HepG2 (cell line): ENCODE data around the gene RUSC1. TPM values are rescaled to one million over a fixed set of nuclear protein-coding genes. Genes with fewer than 3 reads are reported as not detected.

Source experiments
- CAMTA2 ChIP-seq: sonication (generic); formaldehyde crosslinking; IDR thresholded peaks from 2 replicates; pipeline ENCODE4 v1.4.0; 2020; ENCODE audit warnings: mild to moderate bottlenecking, missing genetic modification reagents, borderline replicate concordance
- KDM4B ChIP-seq: sonication (generic); formaldehyde crosslinking; IDR thresholded peaks from 2 replicates; pipeline ENCODE4 v1.4.0; 2020; ENCODE audit warnings: missing genetic modification reagents
- MED13 ChIP-seq: sonication (generic); formaldehyde crosslinking; IDR thresholded peaks from 2 replicates; pipeline ENCODE4 v1.5.0; 2020; ENCODE audit warnings: missing genetic modification reagents
- NFRKB ChIP-seq: fragments of 450-650 bp; IDR thresholded peaks from 2 replicates; pipeline ENCODE4 v1.6.1; 2017
- RAD51 ChIP-seq: fragments of 450-650 bp; IDR thresholded peaks from 2 replicates; pipeline ENCODE4 v1.6.1; 2016; ENCODE audit warnings: borderline replicate concordance
- YEATS4 ChIP-seq: sonication (generic); formaldehyde crosslinking; IDR thresholded peaks from 2 replicates; pipeline ENCODE4 v1.4.0; 2020; ENCODE audit warnings: missing genetic modification reagents, borderline replicate concordance
- ZBTB3 ChIP-seq: sonication (generic); formaldehyde crosslinking; IDR thresholded peaks from 2 replicates; pipeline ENCODE4 v1.4.0; 2020; ENCODE audit warnings: low read depth, mild to moderate bottlenecking, moderate library complexity, missing genetic modification reagents, borderline replicate concordance
- ZBTB8A ChIP-seq: sonication (generic); formaldehyde crosslinking; IDR thresholded peaks from 2 replicates; pipeline ENCODE4 v1.4.0; 2020; ENCODE audit warnings: mild to moderate bottlenecking, low read depth, missing genetic modification reagents, borderline replicate concordance
- ZNF75D ChIP-seq: sonication (generic); formaldehyde crosslinking; IDR thresholded peaks from 2 replicates; pipeline ENCODE4 v1.8.1; 2023; ENCODE audit warnings: missing genetic modification reagents, mild to moderate bottlenecking, borderline replicate concordance
- ZNF788 ChIP-seq: sonication (generic); formaldehyde crosslinking; IDR thresholded peaks from 2 replicates; pipeline ENCODE4 v1.5.0; 2020; ENCODE audit warnings: mild to moderate bottlenecking, missing genetic modification reagents, borderline replicate concordance
- polyA plus RNA-seq, 8 experiments: library from polyadenylated mRNA; depleted of rRNA in 3 of 8; stranded (reverse) in 7 of 8; unstranded in 1 of 8; fragments of >200 nt; fragmentation: Illumina TruSeq in 4 of 8; extraction: Trizol in 4 of 8; gene quantifications; 2 replicates each; pipeline versions ENCODE4 v1.2.1 to v1.2.3, GENCODE V29; 2011 to 2016; ENCODE audit warnings: low read depth in 4 of 8, missing spikeins in 1 of 8, mixed read lengths in 1 of 8; ENCODE audit not compliant: insufficient read depth in 1 of 8
- total RNA-seq, 5 experiments: library from RNA; depleted of rRNA; stranded (reverse); fragments of >200 nt; fragmentation: Illumina TruSeq; extraction: Trizol; gene quantifications; 2 replicates each; pipeline ENCODE4 v1.2.3, GENCODE V29; 2016; ENCODE audit warnings: low read depth in 1 of 5
- TF ChIP-seq, protein P1 (sequence below): sonication (generic); formaldehyde crosslinking; IDR thresholded peaks from 2 replicates; pipeline ENCODE4 v1.4.0; 2020; ENCODE audit warnings: missing genetic modification reagents
- TF ChIP-seq, protein P2 (sequence below): sonication (generic); formaldehyde crosslinking; IDR thresholded peaks from 2 replicates; pipeline ENCODE4 v1.5.0; 2020; ENCODE audit warnings: mild to moderate bottlenecking, missing genetic modification reagents
- TF ChIP-seq, protein P3 (sequence below): sonication (generic); formaldehyde crosslinking; IDR thresholded peaks from 2 replicates; pipeline ENCODE4 v1.8.1; 2023; ENCODE audit warnings: mild to moderate bottlenecking, missing genetic modification reagents, borderline replicate concordance
- TF ChIP-seq, protein P4 (sequence below): IDR thresholded peaks from 2 replicates; pipeline ENCODE4 v1.6.1; 2012; ENCODE audit warnings: low read length, improper control_type of control experiment
- TF ChIP-seq, protein P5 (sequence below): fragments of 450-650 bp; IDR thresholded peaks from 2 replicates; pipeline ENCODE4 v1.6.1; 2017; ENCODE audit warnings: mild to moderate bottlenecking
- TF ChIP-seq, protein P6 (sequence below): sonication (generic); formaldehyde crosslinking; IDR thresholded peaks from 2 replicates; pipeline ENCODE4 v1.8.1; 2023; ENCODE audit warnings: mild to moderate bottlenecking, missing genetic modification reagents

Gene RUSC1
- total and polyA plus RNA-seq, 2 of the 13 experiments (the other 11 are each of a cell fraction or from before 2014, with no cell fraction given) = 18.7 to 20.4 TPM

DNA sequence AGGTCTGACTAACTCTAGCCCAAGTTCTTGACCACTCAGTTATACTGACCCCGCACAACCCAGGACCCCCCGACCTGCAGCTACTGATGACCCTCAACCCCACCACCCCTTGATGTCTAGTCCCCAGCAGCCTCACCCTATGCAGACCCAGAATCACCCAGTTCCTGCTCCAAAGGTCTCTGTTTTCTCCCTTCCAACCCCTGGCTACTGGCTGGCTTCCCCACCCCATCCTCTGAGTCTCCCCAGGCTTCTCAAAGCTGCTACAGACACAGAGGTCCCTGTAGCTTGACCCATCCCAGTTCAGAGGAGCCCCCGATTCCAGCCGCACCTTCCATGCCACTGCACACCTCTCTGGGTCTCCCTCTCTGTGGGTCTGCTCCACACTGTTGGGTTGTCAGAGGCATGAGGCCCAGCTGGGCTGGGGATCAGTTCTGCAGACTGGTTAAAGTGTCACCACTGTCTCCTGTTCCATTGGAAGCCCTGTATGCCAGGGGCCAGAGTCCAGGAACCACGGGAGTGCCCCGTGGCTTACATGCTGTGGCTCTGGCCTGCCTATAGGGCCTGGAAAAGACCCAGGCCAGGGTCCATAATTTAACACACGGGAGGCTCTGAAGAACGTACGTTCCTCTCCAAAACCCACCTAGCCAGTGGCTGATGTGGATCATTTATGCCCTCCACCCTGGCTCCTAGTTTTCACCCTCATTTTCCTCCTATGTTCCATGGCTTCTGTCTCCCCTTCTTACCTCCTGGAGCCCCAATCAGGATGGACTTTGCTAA is 20.0 kb upstream of the RUSC1 start (continued):
- TF ChIP-seq, protein P1, sequence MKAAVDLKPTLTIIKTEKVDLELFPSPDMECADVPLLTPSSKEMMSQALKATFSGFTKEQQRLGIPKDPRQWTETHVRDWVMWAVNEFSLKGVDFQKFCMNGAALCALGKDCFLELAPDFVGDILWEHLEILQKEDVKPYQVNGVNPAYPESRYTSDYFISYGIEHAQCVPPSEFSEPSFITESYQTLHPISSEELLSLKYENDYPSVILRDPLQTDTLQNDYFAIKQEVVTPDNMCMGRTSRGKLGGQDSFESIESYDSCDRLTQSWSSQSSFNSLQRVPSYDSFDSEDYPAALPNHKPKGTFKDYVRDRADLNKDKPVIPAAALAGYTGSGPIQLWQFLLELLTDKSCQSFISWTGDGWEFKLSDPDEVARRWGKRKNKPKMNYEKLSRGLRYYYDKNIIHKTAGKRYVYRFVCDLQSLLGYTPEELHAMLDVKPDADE (CRISPR knock-in tag) = no peak
- TF ChIP-seq, protein P2, sequence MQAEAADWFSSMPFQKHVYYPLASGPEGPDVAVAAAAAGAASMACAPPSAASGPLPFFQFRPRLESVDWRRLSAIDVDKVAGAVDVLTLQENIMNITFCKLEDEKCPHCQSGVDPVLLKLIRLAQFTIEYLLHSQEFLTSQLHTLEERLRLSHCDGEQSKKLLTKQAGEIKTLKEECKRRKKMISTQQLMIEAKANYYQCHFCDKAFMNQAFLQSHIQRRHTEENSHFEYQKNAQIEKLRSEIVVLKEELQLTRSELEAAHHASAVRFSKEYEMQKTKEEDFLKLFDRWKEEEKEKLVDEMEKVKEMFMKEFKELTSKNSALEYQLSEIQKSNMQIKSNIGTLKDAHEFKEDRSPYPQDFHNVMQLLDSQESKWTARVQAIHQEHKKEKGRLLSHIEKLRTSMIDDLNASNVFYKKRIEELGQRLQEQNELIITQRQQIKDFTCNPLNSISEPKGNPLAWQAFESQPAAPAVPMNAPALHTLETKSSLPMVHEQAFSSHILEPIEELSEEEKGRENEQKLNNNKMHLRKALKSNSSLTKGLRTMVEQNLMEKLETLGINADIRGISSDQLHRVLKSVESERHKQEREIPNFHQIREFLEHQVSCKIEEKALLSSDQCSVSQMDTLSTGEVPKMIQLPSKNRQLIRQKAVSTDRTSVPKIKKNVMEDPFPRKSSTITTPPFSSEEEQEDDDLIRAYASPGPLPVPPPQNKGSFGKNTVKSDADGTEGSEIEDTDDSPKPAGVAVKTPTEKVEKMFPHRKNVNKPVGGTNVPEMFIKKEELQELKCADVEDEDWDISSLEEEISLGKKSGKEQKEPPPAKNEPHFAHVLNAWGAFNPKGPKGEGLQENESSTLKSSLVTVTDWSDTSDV (CRISPR knock-in tag) = no peak
- TF ChIP-seq KDM4B (CRISPR knock-in tag) = peak; percentile 90
- peak; percentile 36; the same call in 1 of the 2 replicates for TF ChIP-seq ZBTB3 (CRISPR knock-in tag)
- TF ChIP-seq NFRKB = no peak
- TF ChIP-seq YEATS4 (CRISPR knock-in tag) = peak; percentile 83; the same call in 1 of the 2 replicates
- TF ChIP-seq, protein P3, sequence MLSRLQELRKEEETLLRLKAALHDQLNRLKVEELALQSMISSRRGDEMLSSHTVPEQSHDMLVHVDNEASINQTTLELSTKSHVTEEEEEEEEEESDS = no peak
- TF ChIP-seq ZNF75D (CRISPR knock-in tag) = no peak
- no peak for TF ChIP-seq MED13 (CRISPR knock-in tag)
- no peak for TF ChIP-seq RAD51
- TF ChIP-seq ZNF788 (CRISPR knock-in tag) = peak; percentile 92; the same call in 1 of the 2 replicates
- no peak for TF ChIP-seq CAMTA2 (CRISPR knock-in tag)
- TF ChIP-seq, protein P4, sequence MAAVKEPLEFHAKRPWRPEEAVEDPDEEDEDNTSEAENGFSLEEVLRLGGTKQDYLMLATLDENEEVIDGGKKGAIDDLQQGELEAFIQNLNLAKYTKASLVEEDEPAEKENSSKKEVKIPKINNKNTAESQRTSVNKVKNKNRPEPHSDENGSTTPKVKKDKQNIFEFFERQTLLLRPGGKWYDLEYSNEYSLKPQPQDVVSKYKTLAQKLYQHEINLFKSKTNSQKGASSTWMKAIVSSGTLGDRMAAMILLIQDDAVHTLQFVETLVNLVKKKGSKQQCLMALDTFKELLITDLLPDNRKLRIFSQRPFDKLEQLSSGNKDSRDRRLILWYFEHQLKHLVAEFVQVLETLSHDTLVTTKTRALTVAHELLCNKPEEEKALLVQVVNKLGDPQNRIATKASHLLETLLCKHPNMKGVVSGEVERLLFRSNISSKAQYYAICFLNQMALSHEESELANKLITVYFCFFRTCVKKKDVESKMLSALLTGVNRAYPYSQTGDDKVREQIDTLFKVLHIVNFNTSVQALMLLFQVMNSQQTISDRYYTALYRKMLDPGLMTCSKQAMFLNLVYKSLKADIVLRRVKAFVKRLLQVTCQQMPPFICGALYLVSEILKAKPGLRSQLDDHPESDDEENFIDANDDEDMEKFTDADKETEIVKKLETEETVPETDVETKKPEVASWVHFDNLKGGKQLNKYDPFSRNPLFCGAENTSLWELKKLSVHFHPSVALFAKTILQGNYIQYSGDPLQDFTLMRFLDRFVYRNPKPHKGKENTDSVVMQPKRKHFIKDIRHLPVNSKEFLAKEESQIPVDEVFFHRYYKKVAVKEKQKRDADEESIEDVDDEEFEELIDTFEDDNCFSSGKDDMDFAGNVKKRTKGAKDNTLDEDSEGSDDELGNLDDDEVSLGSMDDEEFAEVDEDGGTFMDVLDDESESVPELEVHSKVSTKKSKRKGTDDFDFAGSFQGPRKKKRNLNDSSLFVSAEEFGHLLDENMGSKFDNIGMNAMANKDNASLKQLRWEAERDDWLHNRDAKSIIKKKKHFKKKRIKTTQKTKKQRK = no peak
- TF ChIP-seq, protein P5, sequence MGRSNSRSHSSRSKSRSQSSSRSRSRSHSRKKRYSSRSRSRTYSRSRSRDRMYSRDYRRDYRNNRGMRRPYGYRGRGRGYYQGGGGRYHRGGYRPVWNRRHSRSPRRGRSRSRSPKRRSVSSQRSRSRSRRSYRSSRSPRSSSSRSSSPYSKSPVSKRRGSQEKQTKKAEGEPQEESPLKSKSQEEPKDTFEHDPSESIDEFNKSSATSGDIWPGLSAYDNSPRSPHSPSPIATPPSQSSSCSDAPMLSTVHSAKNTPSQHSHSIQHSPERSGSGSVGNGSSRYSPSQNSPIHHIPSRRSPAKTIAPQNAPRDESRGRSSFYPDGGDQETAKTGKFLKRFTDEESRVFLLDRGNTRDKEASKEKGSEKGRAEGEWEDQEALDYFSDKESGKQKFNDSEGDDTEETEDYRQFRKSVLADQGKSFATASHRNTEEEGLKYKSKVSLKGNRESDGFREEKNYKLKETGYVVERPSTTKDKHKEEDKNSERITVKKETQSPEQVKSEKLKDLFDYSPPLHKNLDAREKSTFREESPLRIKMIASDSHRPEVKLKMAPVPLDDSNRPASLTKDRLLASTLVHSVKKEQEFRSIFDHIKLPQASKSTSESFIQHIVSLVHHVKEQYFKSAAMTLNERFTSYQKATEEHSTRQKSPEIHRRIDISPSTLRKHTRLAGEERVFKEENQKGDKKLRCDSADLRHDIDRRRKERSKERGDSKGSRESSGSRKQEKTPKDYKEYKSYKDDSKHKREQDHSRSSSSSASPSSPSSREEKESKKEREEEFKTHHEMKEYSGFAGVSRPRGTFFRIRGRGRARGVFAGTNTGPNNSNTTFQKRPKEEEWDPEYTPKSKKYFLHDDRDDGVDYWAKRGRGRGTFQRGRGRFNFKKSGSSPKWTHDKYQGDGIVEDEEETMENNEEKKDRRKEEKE = no peak
- no peak for TF ChIP-seq ZBTB8A (CRISPR knock-in tag)
- TF ChIP-seq, protein P6, sequence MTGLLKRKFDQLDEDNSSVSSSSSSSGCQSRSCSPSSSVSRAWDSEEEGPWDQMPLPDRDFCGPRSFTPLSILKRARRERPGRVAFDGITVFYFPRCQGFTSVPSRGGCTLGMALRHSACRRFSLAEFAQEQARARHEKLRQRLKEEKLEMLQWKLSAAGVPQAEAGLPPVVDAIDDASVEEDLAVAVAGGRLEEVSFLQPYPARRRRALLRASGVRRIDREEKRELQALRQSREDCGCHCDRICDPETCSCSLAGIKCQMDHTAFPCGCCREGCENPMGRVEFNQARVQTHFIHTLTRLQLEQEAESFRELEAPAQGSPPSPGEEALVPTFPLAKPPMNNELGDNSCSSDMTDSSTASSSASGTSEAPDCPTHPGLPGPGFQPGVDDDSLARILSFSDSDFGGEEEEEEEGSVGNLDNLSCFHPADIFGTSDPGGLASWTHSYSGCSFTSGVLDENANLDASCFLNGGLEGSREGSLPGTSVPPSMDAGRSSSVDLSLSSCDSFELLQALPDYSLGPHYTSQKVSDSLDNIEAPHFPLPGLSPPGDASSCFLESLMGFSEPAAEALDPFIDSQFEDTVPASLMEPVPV (CRISPR knock-in tag) = no peak
